Measurements from ENCODE around the gene SLC25A29.
"Not testable (repeated sequence)": the region's sequence is repeated elsewhere in the genome, so short reads cannot be mapped to it uniquely, and the experiment has no call there.

The SLC25A29 gene

DNA sequence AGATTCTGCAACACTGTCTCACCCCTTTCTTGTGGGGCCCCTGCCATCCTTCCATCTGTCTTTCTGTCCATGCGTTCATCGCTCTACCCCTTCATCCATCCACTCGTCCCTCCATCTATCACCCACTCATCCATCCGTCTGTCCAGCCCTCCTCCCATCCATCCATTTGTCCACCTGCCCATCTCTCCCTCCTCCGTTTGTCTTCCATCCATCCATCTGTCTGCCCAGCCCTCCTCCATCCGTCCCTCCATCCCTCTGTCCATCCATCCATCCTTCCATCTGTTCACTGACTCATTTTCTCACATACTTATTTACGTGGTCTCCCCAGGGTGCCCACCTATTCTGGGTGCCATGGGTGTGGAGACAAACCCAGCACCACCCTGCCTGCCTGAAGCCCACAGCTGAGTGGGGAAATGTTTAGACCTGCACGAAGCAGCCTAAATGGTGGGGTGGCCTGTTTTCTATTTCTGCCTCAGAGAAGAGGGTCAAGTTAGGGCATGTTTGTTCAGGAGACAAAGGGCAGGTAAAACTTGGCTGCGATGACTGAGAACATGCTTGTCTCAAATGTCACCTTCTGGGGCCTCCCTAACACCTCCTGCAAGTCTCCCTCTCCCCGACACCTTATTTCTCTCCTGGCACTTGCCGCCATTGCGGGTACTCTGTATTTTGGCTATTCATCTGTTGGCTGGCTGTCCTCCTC lies 14.1 kb upstream of the SLC25A29 start:
- Histone ChIP-seq H3K4me1 (ENCODE audit: insufficient read depth, low read length) (peaks cover 4% of the 10 kb centered on the region; the same call in 1 of the 2 replicates), H3K9ac (ENCODE audit: low read depth, low read length) (no peak overlapping the region), H3K9me3 (ENCODE audit: insufficient read depth, low read depth, low read length) (no peaks in the 10 kb centered on the region), H3K27ac (ENCODE audit: low read depth, low read length) (no peak overlapping the region), H3K27me3 (ENCODE audit: insufficient read depth, low read length) (no peaks in the 10 kb centered on the region), H3K4me3 (ENCODE audit: low read length) (no peak overlapping the region), H3K36me3 (ENCODE audit: insufficient read depth, low read length) (no peaks in the 10 kb centered on the region)
- WGBS: 95% methylated on average over 12 of the region's 12 CpGs

DNA sequence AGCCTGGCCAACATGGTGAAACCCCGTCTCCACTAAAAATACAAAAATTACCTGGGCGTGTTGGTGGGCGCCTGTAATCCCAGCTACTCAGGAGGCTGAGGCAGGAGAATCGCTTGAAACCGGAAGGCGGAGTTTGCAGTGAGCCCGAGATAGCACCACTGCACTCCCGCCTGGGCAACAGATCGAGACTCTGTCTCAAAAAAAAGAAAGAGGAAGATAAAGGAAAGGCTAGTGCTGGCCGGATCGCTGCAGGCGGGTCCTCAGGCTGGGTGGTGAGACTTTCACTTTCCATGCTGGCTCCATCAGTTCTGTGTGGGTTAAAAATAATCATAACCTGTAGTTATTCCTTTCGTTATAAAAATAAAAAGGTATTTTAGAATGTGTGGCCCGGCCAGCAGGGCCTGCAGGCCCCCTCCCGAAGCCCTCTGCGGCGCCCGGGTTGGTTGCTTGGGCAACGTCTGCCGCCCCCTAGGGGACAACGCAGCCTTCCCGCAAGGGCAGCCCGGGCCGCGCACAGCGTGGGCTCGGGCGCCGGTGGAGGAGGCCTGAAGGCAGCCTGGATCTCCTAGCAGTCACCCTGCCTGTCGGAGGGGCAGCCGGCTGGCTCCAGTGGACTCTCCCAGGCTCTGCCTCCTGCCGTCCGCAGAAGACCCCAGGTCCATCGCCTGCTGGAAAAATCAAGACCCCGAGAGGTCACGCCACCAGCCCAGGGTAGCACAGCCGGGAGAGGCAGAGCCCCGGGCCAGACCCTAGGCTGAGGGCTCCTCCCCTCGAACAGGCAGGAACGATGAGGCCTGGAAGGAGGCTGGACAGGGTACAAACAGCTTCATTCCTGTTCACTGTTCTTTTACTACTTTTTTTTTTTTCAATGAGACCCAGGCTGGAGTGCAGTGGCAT lies 11.9 kb upstream of the SLC25A29 start:
- WGBS: 46% methylated on average over 39 of the region's 40 CpGs
- Histone ChIP-seq H3K4me3 (ENCODE audit: low read length) (no peak overlapping the region), H3K4me1 (ENCODE audit: insufficient read depth, low read length) (peaks cover 4% of the 10 kb centered on the region; the same call in 1 of the 2 replicates), H3K9me3 (ENCODE audit: insufficient read depth, low read depth, low read length) (no peaks in the 10 kb centered on the region), H3K27ac (ENCODE audit: low read depth, low read length) (no peak overlapping the region), H3K27me3 (ENCODE audit: insufficient read depth, low read length) (no peaks in the 10 kb centered on the region), H3K9ac (ENCODE audit: low read depth, low read length) (no peak overlapping the region; the same call in 1 of the 2 replicates), H3K36me3 (ENCODE audit: insufficient read depth, low read length) (no peaks in the 10 kb centered on the region)

DNA sequence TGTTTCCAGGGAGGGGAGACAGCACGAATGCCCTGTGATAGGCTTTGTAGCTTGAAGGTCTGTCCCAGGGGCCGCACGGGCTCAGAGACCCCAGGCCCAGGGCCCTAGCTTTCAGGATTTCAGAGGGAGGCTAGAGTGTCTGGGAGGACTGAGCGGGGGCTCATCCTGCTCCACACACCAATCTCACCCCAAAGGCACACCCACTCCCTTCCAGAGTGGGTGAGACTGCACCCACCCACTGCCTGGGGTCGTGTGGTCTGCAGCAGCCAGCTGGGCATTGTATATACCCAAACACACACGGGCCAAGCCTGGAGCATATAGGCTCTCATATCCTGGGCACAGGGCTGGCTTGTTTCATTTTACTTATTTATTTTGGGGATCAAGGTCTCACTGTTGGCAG lies 11.1 kb upstream of the SLC25A29 start:
- no peak overlapping the region for H3K9ac ChIP-seq (ENCODE audit: low read depth, low read length)
- WGBS: 97% methylated on average over 6 of the region's 6 CpGs

DNA sequence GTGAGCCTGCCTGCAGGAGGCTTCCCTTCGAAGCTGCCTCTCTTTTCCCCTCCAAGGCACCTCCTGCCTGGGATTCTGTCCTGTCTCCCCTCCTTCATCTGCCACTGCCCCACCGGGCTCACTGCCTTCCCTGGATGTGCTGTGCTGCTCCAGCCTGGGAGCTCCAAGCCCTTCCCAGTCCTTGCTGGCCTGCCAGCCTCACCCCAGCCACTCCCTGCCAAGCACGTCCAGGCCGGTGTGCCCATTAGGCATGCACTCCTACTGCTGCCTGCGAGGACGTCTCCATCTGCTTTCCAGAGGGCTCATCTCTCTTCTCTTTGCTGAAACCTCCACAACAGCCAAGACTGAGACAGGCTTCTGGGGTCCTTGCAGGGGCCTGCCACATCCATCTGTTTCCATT lies 8.5 kb upstream of the SLC25A29 start:
- H3K9ac ChIP-seq (ENCODE audit: low read depth, low read length): no peak overlapping the region
- peaks cover 15% of the 10 kb centered on the region for H3K4me1 ChIP-seq (ENCODE audit: insufficient read depth, low read length)
- no peaks in the 10 kb centered on the region for H3K9me3 ChIP-seq (ENCODE audit: insufficient read depth, low read depth, low read length)
- no peaks in the 10 kb centered on the region for H3K27me3 ChIP-seq (ENCODE audit: insufficient read depth, low read length)
- H3K27ac ChIP-seq (ENCODE audit: low read depth, low read length): no peak overlapping the region
- 92% methylated on average over 6 of the region's 6 CpGs for WGBS
- H3K36me3 ChIP-seq (ENCODE audit: insufficient read depth, low read length): no peaks in the 10 kb centered on the region
- H3K4me3 ChIP-seq (ENCODE audit: low read length): no peak overlapping the region

More for the DNA sequence above, 11.1 kb upstream of the SLC25A29 start:
- Histone ChIP-seq H3K27ac (ENCODE audit: low read depth, low read length) (no peak overlapping the region), H3K4me3 (ENCODE audit: low read length) (no peak overlapping the region), H3K4me1 (ENCODE audit: insufficient read depth, low read length) (peaks cover 8% of the 10 kb centered on the region; the same call in 1 of the 2 replicates), H3K27me3 (ENCODE audit: insufficient read depth, low read length) (no peaks in the 10 kb centered on the region), H3K36me3 (ENCODE audit: insufficient read depth, low read length) (no peaks in the 10 kb centered on the region), H3K9me3 (ENCODE audit: insufficient read depth, low read depth, low read length) (no peaks in the 10 kb centered on the region)

DNA sequence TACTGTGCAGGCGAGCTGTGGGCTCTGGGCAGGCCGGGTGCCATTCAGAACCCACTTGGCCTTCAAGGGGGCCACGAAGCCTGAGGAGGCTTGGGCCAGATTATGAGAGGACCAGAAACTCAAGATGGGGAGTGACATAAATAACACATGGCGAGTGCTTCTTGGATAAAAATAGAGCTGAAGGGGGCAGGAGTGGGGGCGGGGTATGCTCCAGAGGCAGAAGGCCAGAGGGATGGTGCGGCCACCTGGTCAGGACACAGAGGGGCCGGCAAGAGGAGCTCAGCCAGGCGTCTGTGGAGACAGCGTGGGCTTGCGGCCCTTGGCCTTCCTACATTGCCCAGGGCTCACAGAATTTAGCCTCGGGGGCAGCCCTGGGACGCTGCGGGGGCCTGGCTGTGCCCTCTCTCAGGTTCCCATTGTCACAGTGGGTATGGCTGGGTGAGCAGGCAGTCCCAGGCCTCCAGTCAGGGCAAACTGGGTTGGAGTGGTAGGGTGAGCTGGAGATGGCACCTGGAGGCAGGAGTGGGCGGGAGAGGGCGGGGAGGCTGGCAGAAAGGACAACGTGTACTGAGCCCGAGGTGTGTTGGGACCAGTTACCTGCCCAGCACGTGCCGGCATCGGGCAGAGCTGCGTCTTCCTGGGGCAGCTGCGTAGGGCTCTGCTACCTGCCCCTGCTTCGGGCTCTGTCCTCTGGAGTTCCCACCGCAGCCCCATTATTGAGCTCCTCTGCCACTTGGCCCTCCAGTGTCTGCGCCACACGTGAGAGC lies 7.4 kb upstream of the SLC25A29 start:
- no peaks in the 10 kb centered on the region for H3K36me3 ChIP-seq (ENCODE audit: insufficient read depth, low read length)
- H3K27me3 ChIP-seq (ENCODE audit: insufficient read depth, low read length): no peaks in the 10 kb centered on the region
- WGBS: 91% methylated on average over 26 of the region's 26 CpGs
- peaks cover 15% of the 10 kb centered on the region for H3K4me1 ChIP-seq (ENCODE audit: insufficient read depth, low read length)
- H3K9me3 ChIP-seq (ENCODE audit: insufficient read depth, low read depth, low read length): no peaks in the 10 kb centered on the region
- H3K9ac ChIP-seq (ENCODE audit: low read depth, low read length): no peak overlapping the region
- H3K4me3 ChIP-seq (ENCODE audit: low read length): no peak overlapping the region
- H3K27ac ChIP-seq (ENCODE audit: low read depth, low read length): no peak overlapping the region

DNA sequence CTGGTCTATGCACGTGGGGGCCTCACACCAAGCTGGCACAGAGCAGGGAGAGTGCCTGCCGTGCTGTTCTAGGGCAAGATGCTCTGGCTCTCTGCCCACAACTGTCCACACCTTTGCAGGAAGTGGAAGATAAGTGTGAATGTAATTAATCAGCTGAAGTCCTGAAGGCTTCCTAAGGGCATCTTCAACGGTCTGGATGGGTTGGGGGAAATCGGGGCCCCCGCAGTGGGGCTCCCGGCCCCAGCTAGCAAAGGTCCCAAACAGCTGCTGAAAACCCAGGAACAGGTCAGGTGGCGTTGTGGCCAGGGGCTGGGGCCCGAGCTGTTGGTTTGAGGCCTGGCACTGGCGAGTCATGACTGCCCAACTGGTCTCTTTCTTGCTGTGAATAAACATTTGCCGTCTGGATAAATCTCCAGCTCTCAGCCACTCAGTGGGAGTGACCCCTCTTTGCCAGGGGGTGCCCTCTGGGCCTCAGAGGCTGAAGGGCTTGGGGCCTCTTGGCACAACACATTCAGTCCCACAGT lies 6.7 kb upstream of the SLC25A29 start:
- Histone ChIP-seq H3K4me1 (ENCODE audit: insufficient read depth, low read length) (peaks cover 13% of the 10 kb centered on the region), H3K9me3 (ENCODE audit: insufficient read depth, low read depth, low read length) (no peaks in the 10 kb centered on the region), H3K27me3 (ENCODE audit: insufficient read depth, low read length) (no peaks in the 10 kb centered on the region), H3K27ac (ENCODE audit: low read depth, low read length) (no peak overlapping the region), H3K36me3 (ENCODE audit: insufficient read depth, low read length) (no peaks in the 10 kb centered on the region), H3K4me3 (ENCODE audit: low read length) (no peak overlapping the region), H3K9ac (ENCODE audit: low read depth, low read length) (no peak overlapping the region)
- 83% methylated on average over 10 of the region's 10 CpGs for WGBS

DNA sequence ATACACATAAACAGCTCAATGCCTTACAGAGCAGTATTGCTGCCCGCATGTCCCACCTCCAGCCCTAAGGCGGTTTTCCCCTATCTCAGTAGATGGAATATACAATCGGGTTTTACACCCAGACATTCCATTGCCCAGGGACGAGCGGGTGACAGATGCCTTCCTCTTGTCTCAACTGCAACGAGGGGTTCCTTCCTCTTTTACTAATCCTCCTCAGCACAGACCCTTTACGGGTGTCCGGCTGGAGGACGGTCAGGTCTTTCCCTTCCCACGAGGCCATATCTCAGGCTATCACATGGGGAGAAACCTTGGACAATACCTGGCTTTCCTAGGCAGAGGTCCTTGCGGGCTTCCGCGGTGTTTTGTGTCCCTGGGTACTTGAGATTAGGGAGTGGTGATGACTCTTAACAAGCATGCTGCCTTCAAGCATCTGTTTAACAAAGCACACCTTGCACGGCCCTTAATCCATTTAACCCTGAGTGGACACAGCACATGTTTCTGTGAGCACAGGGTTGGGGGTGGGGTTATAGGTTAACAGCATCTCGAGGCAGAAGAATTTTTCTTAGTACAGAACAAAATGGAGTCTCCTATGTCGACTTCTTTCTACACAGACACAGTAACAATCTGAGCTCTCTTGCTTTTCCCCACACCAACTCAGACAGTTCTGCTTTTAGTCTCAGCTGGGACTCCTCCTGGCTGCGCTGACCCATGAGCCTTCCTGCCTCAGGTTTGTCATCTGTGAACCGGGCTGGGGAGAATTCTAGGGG lies 6.0 kb upstream of the SLC25A29 start:
- H3K9ac ChIP-seq (ENCODE audit: low read depth, low read length); H3K9me3 ChIP-seq (ENCODE audit: insufficient read depth, low read depth, low read length); H3K27ac ChIP-seq (ENCODE audit: low read depth, low read length); H3K36me3 ChIP-seq (ENCODE audit: insufficient read depth, low read length); H3K27me3 ChIP-seq (ENCODE audit: insufficient read depth, low read length); H3K4me3 ChIP-seq (ENCODE audit: low read length): not testable (repeated sequence)
- H3K4me1 ChIP-seq (ENCODE audit: insufficient read depth, low read length): peaks cover 11% of the 10 kb centered on the region
- 57% methylated on average over 18 of the region's 18 CpGs for WGBS

DNA sequence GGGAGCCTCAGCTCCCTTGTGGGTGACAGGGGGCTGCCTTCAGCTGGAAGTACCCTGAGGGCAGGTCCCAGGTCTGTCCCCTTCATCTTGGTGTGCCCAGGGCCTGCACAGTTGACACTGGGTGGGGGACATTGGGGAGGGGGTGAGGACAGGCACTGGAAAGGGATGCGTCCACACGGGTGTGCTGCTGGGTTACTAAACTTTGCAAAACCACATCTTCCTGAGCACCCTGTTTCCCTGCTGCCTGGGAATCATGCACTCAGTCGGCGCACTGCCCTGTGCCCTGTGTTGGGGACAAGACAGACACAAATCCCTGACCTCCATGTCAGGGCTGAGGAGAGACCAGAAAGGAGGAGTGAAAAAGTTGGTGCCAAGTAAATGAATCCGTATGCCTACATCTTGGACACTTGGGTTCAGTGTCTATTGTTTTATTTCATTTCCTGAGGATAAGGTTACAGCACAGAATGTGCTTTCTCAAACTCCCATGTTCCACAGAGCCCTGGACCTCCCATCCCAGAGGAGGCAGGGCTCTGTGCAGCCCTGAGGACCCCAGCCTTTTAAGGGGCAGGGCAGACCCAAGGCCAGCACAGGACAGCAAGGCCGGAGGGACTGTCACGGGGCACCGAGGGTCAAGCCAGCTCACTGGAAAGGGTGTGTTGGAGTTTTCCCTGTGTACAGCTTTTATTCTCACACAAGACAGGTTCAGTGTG lies 2.9 kb upstream of the SLC25A29 start:
- no peak overlapping the region for H3K27ac ChIP-seq (ENCODE audit: low read depth, low read length)
- 84% methylated on average over 8 of the region's 8 CpGs for WGBS
- H3K4me3 ChIP-seq (ENCODE audit: low read length): no peak overlapping the region

DNA sequence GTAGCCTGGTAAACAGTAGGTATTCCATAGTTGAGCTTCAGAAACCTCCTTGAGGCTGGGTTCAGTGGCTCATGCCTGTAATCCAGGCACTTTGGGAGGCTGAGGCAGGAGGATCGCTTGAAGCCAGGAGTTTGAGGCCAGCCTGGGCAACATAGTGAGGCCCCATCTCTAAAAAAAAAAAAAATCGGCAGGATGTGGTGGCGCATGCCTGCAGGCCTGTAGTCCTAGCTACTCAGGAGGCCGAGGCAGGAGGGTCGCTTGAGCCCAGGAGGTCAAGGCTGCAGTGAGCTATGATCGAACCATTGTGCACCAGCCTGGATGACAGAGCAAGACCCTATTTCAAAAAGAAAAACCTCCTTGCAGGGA lies 2.2 kb upstream of the SLC25A29 start:
- H3K27ac ChIP-seq (ENCODE audit: low read depth, low read length); H3K4me3 ChIP-seq (ENCODE audit: low read length); H3K36me3 ChIP-seq (ENCODE audit: insufficient read depth, low read length); H3K9ac ChIP-seq (ENCODE audit: low read depth, low read length); H3K27me3 ChIP-seq (ENCODE audit: insufficient read depth, low read length); H3K9me3 ChIP-seq (ENCODE audit: insufficient read depth, low read depth, low read length): not testable (repeated sequence)
- WGBS: 89% methylated on average over 6 of the region's 6 CpGs
- H3K4me1 ChIP-seq (ENCODE audit: insufficient read depth, low read length): peaks cover 20% of the 10 kb centered on the region

More for the DNA sequence above, 2.9 kb upstream of the SLC25A29 start:
- H3K9me3 ChIP-seq (ENCODE audit: insufficient read depth, low read depth, low read length): no peaks in the 10 kb centered on the region
- peaks cover 15% of the 10 kb centered on the region for H3K4me1 ChIP-seq (ENCODE audit: insufficient read depth, low read length)
- no peaks in the 10 kb centered on the region for H3K36me3 ChIP-seq (ENCODE audit: insufficient read depth, low read length)
- no peak overlapping the region for H3K9ac ChIP-seq (ENCODE audit: low read depth, low read length)
- H3K27me3 ChIP-seq (ENCODE audit: insufficient read depth, low read length): no peaks in the 10 kb centered on the region

All from HUES64 (cell line).